ENCODE data around the gene CD63. TPM values are rescaled to one million over a fixed set of nuclear protein-coding genes. Genes with fewer than 3 reads are reported as not detected.
A peak's percentile ranks its signal among the peaks of the same experiment; 100 is the strongest.

CD63 gene
- total RNA-seq, 2 donors from 2014 or later: 341 to 511 TPM

- peak; percentile 79 for ATAC-seq
- Histone ChIP-seq H3K9me3 (no peaks in the 10 kb centered on the region), H3K4me3 (no peak within 1 kb of the TSS), H3K4me1 (peaks cover 79% of the 10 kb centered on the region), H3K27ac (peak within 1 kb of the TSS; percentile 64 to 94 (median 72)), H3K27me3 (no peaks in the 10 kb centered on the region), H3K36me3 (replicated peaks in 1 of 2; ENCODE audit: insufficient read depth in 1 of 2, low read depth in 2 of 2) (no peaks in the 10 kb centered on the region)
- WGBS, 2 donors: 12 to 17% methylated on average over 5 to 6 of the region's 6 CpGs
- peak; percentile 83 to 93 (median 92) for DNase-seq
- TF ChIP-seq, protein P1, sequence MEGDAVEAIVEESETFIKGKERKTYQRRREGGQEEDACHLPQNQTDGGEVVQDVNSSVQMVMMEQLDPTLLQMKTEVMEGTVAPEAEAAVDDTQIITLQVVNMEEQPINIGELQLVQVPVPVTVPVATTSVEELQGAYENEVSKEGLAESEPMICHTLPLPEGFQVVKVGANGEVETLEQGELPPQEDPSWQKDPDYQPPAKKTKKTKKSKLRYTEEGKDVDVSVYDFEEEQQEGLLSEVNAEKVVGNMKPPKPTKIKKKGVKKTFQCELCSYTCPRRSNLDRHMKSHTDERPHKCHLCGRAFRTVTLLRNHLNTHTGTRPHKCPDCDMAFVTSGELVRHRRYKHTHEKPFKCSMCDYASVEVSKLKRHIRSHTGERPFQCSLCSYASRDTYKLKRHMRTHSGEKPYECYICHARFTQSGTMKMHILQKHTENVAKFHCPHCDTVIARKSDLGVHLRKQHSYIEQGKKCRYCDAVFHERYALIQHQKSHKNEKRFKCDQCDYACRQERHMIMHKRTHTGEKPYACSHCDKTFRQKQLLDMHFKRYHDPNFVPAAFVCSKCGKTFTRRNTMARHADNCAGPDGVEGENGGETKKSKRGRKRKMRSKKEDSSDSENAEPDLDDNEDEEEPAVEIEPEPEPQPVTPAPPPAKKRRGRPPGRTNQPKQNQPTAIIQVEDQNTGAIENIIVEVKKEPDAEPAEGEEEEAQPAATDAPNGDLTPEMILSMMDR (IDR thresholded peaks at IDR 0.05): peak in 1 of 7 experiments; percentile 11
- TF ChIP-seq POLR2A (IDR thresholded peaks at IDR 0.05): peak; percentile 34 to 78 (median 71)
- intact Hi-C loops (cut with DNase I): no loop called here
These were observed 8.7 kb downstream of the CD63 start, which contains the start of gene RDH5 for GRCh38 chr12:55720071-55720564. Gene RDH5, plus strand, starts transcription at chr12:55720393. Its CDS starts 792 bp downstream, at chr12:55721185.

GRCh38 chr12:55719371-55719770, 9.4 kb downstream of the CD63 start:
- no peak for TF ChIP-seq POLR2A (IDR thresholded peaks at IDR 0.05)
- TF ChIP-seq, protein P1 (IDR thresholded peaks at IDR 0.05): no peak
- DNase-seq (no peak), ATAC-seq (no peak)
- Histone ChIP-seq H3K36me3 (replicated peaks in 1 of 2; ENCODE audit: insufficient read depth in 1 of 2, low read depth in 2 of 2) (no peaks in the 10 kb centered on the region), H3K4me3 (no peak overlapping the region), H3K4me1 (peaks cover 75% of the 10 kb centered on the region), H3K27me3 (no peaks in the 10 kb centered on the region), H3K27ac (peak overlapping the region; percentile 64 to 94 (median 72)), H3K9me3 (no peaks in the 10 kb centered on the region)
- intact Hi-C loops (cut with DNase I): no loop called here
- 69 to 75% methylated on average over 7 of the region's 7 CpGs for WGBS, 2 donors

DNA sequence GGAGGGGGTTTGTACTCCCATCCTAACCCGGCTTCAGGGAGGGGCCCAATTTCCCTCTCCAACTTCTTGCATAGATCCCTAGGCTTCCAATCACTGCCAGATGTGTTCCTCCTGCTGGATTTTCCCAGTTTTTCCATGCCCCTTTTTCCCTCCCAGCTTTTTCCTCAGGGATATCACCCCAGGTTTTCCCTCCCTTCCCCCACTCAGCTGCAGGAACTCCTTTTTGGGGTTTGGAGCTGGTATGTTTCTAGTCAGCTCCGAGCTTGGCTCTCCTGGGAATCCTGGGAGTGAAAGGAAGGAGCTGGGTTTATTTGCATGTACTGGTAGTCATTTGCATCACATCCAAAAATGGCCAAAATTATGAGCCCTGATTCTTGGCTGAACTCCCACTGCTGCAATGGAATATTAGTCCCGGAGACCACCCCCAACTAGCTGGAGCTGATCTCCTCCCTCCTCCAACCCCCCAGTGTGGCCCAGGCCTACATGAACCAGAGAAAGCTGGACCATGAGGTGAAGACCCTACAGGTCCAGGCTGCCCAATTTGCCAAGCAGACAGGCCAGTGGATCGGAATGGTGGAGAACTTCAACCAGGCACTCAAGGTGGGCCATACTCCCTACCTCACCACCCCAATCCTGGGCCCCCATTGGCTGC, 10.1 kb downstream of the CD63 start:
- 66 to 68% methylated on average over 4 of the region's 4 CpGs for WGBS, 2 donors
- H3K9me3 ChIP-seq: no peaks in the 10 kb centered on the region
- peak overlapping the region; percentile 70 to 94 (median 84) for H3K27ac ChIP-seq
- no peak for TF ChIP-seq POLR2A (IDR thresholded peaks at IDR 0.05)
- TF ChIP-seq, protein P1 (IDR thresholded peaks at IDR 0.05): no peak
- intact Hi-C loops (cut with DNase I): no loop called here
- no peak overlapping the region for H3K4me3 ChIP-seq
- H3K36me3 ChIP-seq (replicated peaks in 1 of 2; ENCODE audit: insufficient read depth in 1 of 2, low read depth in 2 of 2): no peaks in the 10 kb centered on the region
- no peak for DNase-seq
- H3K4me1 ChIP-seq: peaks cover 69% of the 10 kb centered on the region
- no peak for ATAC-seq
- H3K27me3 ChIP-seq: no peaks in the 10 kb centered on the region

DNA sequence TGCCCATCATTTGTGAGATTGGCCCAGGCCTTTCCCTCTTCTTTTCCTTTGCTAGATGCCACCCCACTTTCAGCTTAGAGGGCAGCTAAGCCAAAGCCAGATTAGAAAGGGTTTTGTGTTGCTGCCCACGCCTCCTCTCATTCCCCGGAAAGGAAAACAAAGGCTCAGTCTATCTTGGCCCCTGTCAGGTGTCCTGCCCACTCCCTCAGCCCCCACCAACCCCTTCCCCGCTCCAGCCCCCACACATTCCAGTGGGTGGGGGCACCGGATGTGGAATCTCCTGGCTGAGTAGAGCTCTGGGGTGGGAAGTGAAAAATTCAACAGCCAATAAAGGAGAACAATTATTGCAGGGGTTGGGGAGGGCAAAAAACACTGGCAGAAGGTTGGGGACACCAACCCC, 10.8 kb downstream of the CD63 start:
- H3K27ac ChIP-seq: peak overlapping the region in 2 of 4 donors; percentile 93 to 94
- no peak overlapping the region for H3K4me3 ChIP-seq
- 15 to 22% methylated on average over 4 of the region's 4 CpGs for WGBS, 2 donors
- no peak for ATAC-seq
- no peak for TF ChIP-seq POLR2A (IDR thresholded peaks at IDR 0.05)
- TF ChIP-seq, protein P1 (IDR thresholded peaks at IDR 0.05): no peak
- peaks cover 62% of the 10 kb centered on the region for H3K4me1 ChIP-seq
- DNase-seq: no peak
- no peaks in the 10 kb centered on the region for H3K27me3 ChIP-seq
- H3K9me3 ChIP-seq: no peaks in the 10 kb centered on the region
- intact Hi-C loops (cut with DNase I): no loop called here
- H3K36me3 ChIP-seq (replicated peaks in 1 of 2; ENCODE audit: insufficient read depth in 1 of 2, low read depth in 2 of 2): no peaks in the 10 kb centered on the region

All from body of pancreas (tissue), 4 donors.